ENCODE results near the gene SRSF12.

DNA sequence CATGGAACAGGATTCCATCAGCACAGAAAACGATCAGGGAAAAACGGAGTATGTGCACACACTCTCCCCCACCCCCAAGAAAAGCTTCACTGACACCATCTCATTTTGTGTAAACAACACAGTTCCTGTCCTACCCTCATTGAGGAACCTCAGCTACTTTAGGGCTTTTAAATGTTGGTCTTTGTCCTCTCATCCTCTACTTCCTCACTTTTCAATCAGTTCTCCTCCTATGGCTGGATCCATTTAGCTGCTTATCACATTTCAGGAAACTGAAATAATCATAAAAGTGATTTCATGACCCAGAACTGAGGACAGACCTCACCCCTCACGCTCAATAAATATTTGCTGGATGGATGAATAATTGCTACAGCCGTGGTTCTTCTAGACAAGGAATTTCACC, 70.4 kb downstream of the SRSF12 start:
- TF ChIP-seq, protein P1, sequence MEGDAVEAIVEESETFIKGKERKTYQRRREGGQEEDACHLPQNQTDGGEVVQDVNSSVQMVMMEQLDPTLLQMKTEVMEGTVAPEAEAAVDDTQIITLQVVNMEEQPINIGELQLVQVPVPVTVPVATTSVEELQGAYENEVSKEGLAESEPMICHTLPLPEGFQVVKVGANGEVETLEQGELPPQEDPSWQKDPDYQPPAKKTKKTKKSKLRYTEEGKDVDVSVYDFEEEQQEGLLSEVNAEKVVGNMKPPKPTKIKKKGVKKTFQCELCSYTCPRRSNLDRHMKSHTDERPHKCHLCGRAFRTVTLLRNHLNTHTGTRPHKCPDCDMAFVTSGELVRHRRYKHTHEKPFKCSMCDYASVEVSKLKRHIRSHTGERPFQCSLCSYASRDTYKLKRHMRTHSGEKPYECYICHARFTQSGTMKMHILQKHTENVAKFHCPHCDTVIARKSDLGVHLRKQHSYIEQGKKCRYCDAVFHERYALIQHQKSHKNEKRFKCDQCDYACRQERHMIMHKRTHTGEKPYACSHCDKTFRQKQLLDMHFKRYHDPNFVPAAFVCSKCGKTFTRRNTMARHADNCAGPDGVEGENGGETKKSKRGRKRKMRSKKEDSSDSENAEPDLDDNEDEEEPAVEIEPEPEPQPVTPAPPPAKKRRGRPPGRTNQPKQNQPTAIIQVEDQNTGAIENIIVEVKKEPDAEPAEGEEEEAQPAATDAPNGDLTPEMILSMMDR (IDR thresholded peaks at IDR 0.05), result no peak
- no peak for TF ChIP-seq POLR2A (IDR thresholded peaks at IDR 0.05)
- no peak for TF ChIP-seq POLR2AphosphoS5 (IDR thresholded peaks at IDR 0.05)

All from upper lobe of left lung (tissue), 4 donors.